Left ventricle myocardium inferior (tissue), 1 donor: ENCODE results near the gene SLC25A21. TPM values are rescaled to one million over a fixed set of nuclear protein-coding genes. Genes with fewer than 3 reads are reported as not detected.

Experiments used
- DNase-seq: peaks from one replicate; pipeline ENCODE4 v3.0.0-alpha.2; 2020
- H3K27ac ChIP-seq: fragments of 200-600 bp; replicated peaks from 2 replicates; pipeline ENCODE4 v1.8.0; 2021
- H3K27me3 ChIP-seq: fragments of 200-600 bp; 2 replicates; pipeline ENCODE4 v1.8.0; 2021; ENCODE audit warnings: low read depth
- H3K36me3 ChIP-seq: fragments of 200-600 bp; 2 replicates; pipeline ENCODE4 v1.8.0; 2021
- H3K4me1 ChIP-seq: fragments of 200-600 bp; 2 replicates; pipeline ENCODE4 v1.8.0; 2021
- H3K4me3 ChIP-seq: fragments of 200-600 bp; 2 replicates; pipeline ENCODE4 v1.8.0; 2021; ENCODE audit warnings: mild to moderate bottlenecking, moderate library complexity
- H3K9me3 ChIP-seq: fragments of 200-600 bp; replicated peaks from 2 replicates; pipeline ENCODE4 v1.8.0; 2021
- intact Hi-C: fragments of 100-400 bp; cut with micrococcal nuclease; formaldehyde crosslinking; loops from one replicate; pipeline ENCODE4 v1.11.0; 2022
- total RNA-seq: library from RNA; stranded (reverse); fragmentation: NEBNext Ultra II Directional; extraction: Animal tissue kit (Norgen Biotek cat#: 25700); gene quantifications from one replicate; pipeline ENCODE4 v1.2.1, GENCODE V29; 2021
- TF ChIP-seq, protein P1 (sequence below): fragments of 200-600 bp; IDR thresholded peaks from 2 replicates; pipeline ENCODE4 v1.8.0; 2021; ENCODE audit warnings: antibody characterized with exemption, mild to moderate bottlenecking, borderline replicate concordance
- donor health status: DM: no; HTN: yes; CAD: no; lungs with severe emphysema.

Gene SLC25A21
- total RNA-seq, 1 donor from 2014 or later = 0.77 TPM

DNA sequence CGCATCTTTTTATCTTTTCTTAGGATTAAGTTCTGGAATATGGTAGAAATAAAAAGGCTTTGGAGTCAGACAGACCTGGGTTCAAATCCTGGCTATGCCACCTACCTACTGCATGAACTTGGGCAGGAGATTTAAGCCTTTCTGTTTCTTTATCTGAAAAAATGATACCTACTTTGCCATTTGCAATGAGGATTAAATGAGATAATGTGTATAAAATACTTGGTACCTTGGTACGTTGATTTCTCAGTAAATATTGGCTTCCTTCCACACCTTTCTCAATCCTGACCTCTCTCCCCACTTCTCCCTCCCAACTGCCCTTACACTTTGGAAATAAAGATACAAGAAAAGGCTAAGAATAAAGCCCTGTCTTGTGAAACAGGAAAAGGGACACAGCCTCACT is 338.1 kb downstream of the SLC25A21 start:
- no peak for DNase-seq
- Histone ChIP-seq H3K27ac (no peak overlapping the region), H3K4me1 (no peaks in the 10 kb centered on the region), H3K36me3 (no peaks in the 10 kb centered on the region), H3K4me3 (no peak overlapping the region), H3K9me3 (no peaks in the 10 kb centered on the region), H3K27me3 (peaks cover 69% of the 10 kb centered on the region)
- intact Hi-C loops = no loop called here
- TF ChIP-seq, protein P1, sequence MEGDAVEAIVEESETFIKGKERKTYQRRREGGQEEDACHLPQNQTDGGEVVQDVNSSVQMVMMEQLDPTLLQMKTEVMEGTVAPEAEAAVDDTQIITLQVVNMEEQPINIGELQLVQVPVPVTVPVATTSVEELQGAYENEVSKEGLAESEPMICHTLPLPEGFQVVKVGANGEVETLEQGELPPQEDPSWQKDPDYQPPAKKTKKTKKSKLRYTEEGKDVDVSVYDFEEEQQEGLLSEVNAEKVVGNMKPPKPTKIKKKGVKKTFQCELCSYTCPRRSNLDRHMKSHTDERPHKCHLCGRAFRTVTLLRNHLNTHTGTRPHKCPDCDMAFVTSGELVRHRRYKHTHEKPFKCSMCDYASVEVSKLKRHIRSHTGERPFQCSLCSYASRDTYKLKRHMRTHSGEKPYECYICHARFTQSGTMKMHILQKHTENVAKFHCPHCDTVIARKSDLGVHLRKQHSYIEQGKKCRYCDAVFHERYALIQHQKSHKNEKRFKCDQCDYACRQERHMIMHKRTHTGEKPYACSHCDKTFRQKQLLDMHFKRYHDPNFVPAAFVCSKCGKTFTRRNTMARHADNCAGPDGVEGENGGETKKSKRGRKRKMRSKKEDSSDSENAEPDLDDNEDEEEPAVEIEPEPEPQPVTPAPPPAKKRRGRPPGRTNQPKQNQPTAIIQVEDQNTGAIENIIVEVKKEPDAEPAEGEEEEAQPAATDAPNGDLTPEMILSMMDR = no peak

DNA sequence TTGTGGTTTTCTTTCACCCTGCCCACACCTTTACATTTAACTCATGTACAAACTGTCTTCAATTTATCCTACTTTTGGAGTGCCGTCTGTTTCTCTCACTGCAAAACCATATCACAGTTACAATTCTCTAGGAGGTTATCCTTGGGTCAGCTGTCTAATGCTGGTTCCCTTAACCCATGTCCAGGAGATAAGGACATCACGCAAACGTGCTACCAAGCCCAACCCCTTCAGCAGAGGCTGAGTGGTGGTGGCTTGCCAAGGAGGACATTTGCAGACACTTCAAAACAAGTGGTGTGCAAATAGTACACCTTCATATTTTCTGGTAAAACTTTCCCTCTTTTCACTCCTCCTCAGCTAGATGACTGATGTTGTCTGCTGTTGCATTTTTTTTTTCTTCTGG is 342.9 kb downstream of the SLC25A21 start:
- intact Hi-C loops = no loop called here
- peaks cover 44% of the 10 kb centered on the region for H3K27me3 ChIP-seq
- H3K9me3 ChIP-seq = no peaks in the 10 kb centered on the region
- H3K4me3 ChIP-seq = no peak overlapping the region
- H3K4me1 ChIP-seq = no peaks in the 10 kb centered on the region
- DNase-seq = no peak
- TF ChIP-seq, protein P1 = no peak
- H3K36me3 ChIP-seq = no peaks in the 10 kb centered on the region
- no peak overlapping the region for H3K27ac ChIP-seq

DNA sequence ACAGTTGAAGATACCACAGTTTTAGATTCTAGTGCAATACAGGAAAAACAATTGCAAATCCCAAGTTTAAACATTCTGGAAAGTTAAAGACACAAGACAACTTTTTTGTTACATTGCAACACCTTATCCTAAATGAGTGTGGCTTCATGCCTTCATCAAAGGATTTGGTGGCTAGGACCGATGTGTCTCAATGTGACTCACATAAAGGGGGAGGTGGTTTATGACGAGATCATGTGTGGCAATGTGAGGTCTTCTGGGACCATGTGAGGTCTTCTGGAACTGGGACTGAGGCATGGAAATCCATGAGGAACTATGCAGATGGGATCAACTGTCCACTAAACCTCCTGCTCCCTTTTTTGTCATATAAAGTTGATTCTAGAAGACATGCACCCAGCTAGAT is 344.5 kb downstream of the SLC25A21 start:
- Histone ChIP-seq H3K4me1 (no peaks in the 10 kb centered on the region), H3K36me3 (no peaks in the 10 kb centered on the region), H3K27me3 (peaks cover 39% of the 10 kb centered on the region), H3K9me3 (no peaks in the 10 kb centered on the region), H3K27ac (no peak overlapping the region), H3K4me3 (no peak overlapping the region)
- intact Hi-C loops = no loop called here
- TF ChIP-seq, protein P1 = no peak
- no peak for DNase-seq

DNA sequence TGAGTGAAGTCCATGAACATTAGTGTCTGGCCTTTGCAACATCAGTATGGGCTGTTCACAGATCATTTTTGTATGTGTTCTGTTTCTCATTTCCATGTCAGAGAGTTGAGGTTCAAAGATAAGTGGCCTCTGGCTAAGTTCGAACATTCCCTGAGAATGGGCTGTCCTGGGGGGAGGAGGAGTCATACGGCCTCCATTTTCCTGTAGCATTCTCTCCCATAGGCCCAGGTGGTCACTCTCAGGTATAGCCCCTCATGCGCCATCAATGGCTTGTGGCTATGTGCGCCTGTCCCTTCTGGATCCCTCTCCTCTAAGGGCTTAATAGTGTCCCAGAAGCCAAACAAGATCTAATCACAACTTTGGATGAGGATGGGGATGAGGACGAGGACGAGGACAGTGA is 345.8 kb downstream of the SLC25A21 start:
- intact Hi-C loops = no loop called here
- Histone ChIP-seq H3K4me1 (no peaks in the 10 kb centered on the region), H3K36me3 (no peaks in the 10 kb centered on the region), H3K9me3 (no peaks in the 10 kb centered on the region), H3K4me3 (no peak overlapping the region), H3K27ac (no peak overlapping the region), H3K27me3 (peaks cover 50% of the 10 kb centered on the region)
- DNase-seq = no peak
- TF ChIP-seq, protein P1 = no peak

- Histone ChIP-seq H3K36me3 (no peaks in the 10 kb centered on the region), H3K4me1 (no peaks in the 10 kb centered on the region), H3K9me3 (no peaks in the 10 kb centered on the region), H3K27ac (no peak overlapping the region), H3K4me3 (no peak overlapping the region), H3K27me3 (peaks cover 58% of the 10 kb centered on the region)
- TF ChIP-seq, protein P1 = no peak
- no peak for DNase-seq
- intact Hi-C loops = no loop called here
These were observed 347.6 kb downstream of the SLC25A21 start for GRCh38 chr14:36824854-36825253.

GRCh38 chr14:36823651-36824050 is 348.8 kb downstream of the SLC25A21 start:
- DNase-seq = no peak
- no peaks in the 10 kb centered on the region for H3K36me3 ChIP-seq
- peaks cover 60% of the 10 kb centered on the region for H3K27me3 ChIP-seq
- TF ChIP-seq, protein P1 = no peak
- H3K27ac ChIP-seq = no peak overlapping the region
- H3K9me3 ChIP-seq = no peaks in the 10 kb centered on the region
- intact Hi-C loops = no loop called here
- H3K4me3 ChIP-seq = no peak overlapping the region
- no peaks in the 10 kb centered on the region for H3K4me1 ChIP-seq
